ENCODE results near the gene TPD52L1.
"Not testable (repeated sequence)": the region's sequence is repeated elsewhere in the genome, so short reads cannot be mapped to it uniquely, and the experiment has no call there.

The TPD52L1 gene

GRCh38 chr6:125142618-125143017, 11.0 kb upstream of the TPD52L1 start:
- DNase-seq, result no peak

GRCh38 chr6:125144822-125145221, 8.8 kb upstream of the TPD52L1 start:
- DNase-seq, result no peak

GRCh38 chr6:125149256-125150144, 4.1 kb upstream of the TPD52L1 start:
- DNase-seq, result no peak

GRCh38 chr6:125151700-125152099, 1.9 kb upstream of the TPD52L1 start:
- DNase-seq, result no peak

- DNase-seq, result peak; percentile 13
Measured at GRCh38 chr6:125154118-125154760, 666 bp downstream of the TPD52L1 start.

GRCh38 chr6:125154761-125155135, 1.2 kb downstream of the TPD52L1 start:
- peak; percentile 72 for DNase-seq

GRCh38 chr6:125155344-125155743, 1.8 kb downstream of the TPD52L1 start:
- no peak for DNase-seq

- no peak for DNase-seq
Measured at GRCh38 chr6:125156496-125156895, 2.9 kb downstream of the TPD52L1 start.

GRCh38 chr6:125157280-125157679, 3.7 kb downstream of the TPD52L1 start:
- DNase-seq, result no peak

GRCh38 chr6:125157725-125158124, 4.2 kb downstream of the TPD52L1 start:
- DNase-seq, result no peak

GRCh38 chr6:125163339-125163738, 9.8 kb downstream of the TPD52L1 start:
- DNase-seq, result not testable (repeated sequence)

GRCh38 chr6:125163811-125164210, 10.2 kb downstream of the TPD52L1 start:
- no peak for DNase-seq

GRCh38 chr6:125164696-125165095, 11.1 kb downstream of the TPD52L1 start:
- DNase-seq, result peak; percentile 3

GRCh38 chr6:125165256-125165655, 11.7 kb downstream of the TPD52L1 start:
- DNase-seq, result no peak

GRCh38 chr6:125165776-125166175, 12.2 kb downstream of the TPD52L1 start:
- DNase-seq, result no peak

GRCh38 chr6:125166711-125167110, 13.1 kb downstream of the TPD52L1 start:
- no peak for DNase-seq

GRCh38 chr6:125167579-125167978, 14.0 kb downstream of the TPD52L1 start:
- DNase-seq, result no peak

GRCh38 chr6:125169058-125169457, 15.5 kb downstream of the TPD52L1 start:
- DNase-seq, result no peak

GRCh38 chr6:125169522-125169921, 15.9 kb downstream of the TPD52L1 start:
- DNase-seq, result no peak

- DNase-seq, result no peak
Measured at GRCh38 chr6:125170376-125170775, 16.8 kb downstream of the TPD52L1 start.

GRCh38 chr6:125173341-125174095, 19.9 kb downstream of the TPD52L1 start:
- no peak for DNase-seq

GRCh38 chr6:125174626-125175025, 21.1 kb downstream of the TPD52L1 start:
- no peak for DNase-seq

GRCh38 chr6:125175466-125176048, 22.0 kb downstream of the TPD52L1 start:
- DNase-seq, result no peak
